GM12891 (cell line): Measurements from ENCODE around the gene RETSAT.

Experiments
- PAX5 ChIP-seq: IDR thresholded peaks from 2 replicates; pipeline ENCODE4 v1.6.1; 2011; ENCODE audit warnings: low read length, moderate library complexity, mild to moderate bottlenecking; ENCODE audit not compliant: insufficient read depth, severe bottlenecking
- POLR2A ChIP-seq: IDR thresholded peaks from 2 replicates; pipeline ENCODE4 v1.6.1; 2011; ENCODE audit warnings: low read depth, low read length, control low read depth
- POLR2AphosphoS5 ChIP-seq: IDR thresholded peaks from 2 replicates; pipeline ENCODE4 v1.6.1; 2011; ENCODE audit warnings: low read depth, low read length, control low read depth
- POU2F2 ChIP-seq: IDR thresholded peaks from 2 replicates; pipeline ENCODE4 v1.6.1; 2011; ENCODE audit warnings: low read depth, mild to moderate bottlenecking, control low read depth, low read length, moderate library complexity
- SPI1 ChIP-seq: IDR thresholded peaks from 2 replicates; pipeline ENCODE4 v1.6.1; 2011; ENCODE audit warnings: low read depth, low read length, control low read depth
- TAF1 ChIP-seq: IDR thresholded peaks from 2 replicates; pipeline ENCODE4 v1.6.1; 2011; ENCODE audit warnings: low read depth, low read length, control low read depth

- TF ChIP-seq TAF1 (no peak), POLR2A (no peak), POLR2AphosphoS5 (no peak), PAX5 (no peak), SPI1 (no peak), POU2F2 (no peak)
Measured at GRCh38 chr2:85324639-85325465, 29.5 kb downstream of the RETSAT start.
